Activated effector memory CD4-positive, alpha-beta T cell treated with Interleukin-2 at 50 U/mL for 16 hours (primary cell): Measurements from ENCODE around the gene SYNE1.
"Not testable (repeated sequence)": the region's sequence is repeated elsewhere in the genome, so short reads cannot be mapped to it uniquely, and the experiment has no call there.

Experiments used
- DNase-seq: peaks from one replicate; pipeline ENCODE4 v3.0.0-alpha.2; 2020

The SYNE1 gene

DNA sequence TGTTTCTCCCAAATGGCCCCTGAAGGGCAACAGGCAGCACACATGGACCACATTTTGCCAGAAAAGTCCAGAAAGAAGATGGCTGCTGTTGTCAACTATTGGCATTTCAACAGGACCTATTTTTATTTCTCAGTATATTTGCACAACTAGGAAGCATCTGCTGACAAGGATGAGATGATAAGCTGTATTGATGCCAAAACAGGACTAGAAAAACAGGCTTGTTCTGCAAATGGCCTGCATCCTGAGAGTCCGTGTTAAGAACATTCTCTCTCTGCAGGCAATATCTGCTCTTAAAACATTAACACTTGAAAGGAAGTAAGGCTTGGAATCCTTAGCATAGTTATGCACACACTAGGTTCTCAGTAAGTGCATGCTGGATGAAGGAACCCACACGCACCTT lies 546.0 kb downstream of the SYNE1 start:
- DNase-seq: no peak

DNA sequence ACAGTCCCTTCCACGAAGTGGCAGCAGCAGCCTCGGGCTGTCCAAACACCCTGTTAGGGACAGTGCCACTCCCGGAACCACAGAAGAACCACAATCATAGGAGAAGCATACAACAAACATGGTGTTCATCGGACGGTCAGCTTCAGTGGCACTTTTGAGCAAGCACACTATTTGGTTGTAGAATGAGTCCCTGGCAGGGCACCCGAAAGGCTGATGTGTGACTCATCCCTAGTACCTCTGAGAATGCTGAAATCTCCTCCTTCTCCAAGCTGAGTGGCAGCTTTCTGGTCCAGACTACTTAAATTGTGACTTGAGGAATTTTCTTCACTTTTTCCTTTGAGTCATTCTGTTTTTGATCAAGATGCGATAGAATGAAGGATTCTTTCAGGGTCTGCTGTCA lies 547.2 kb downstream of the SYNE1 start:
- no peak for DNase-seq

DNA sequence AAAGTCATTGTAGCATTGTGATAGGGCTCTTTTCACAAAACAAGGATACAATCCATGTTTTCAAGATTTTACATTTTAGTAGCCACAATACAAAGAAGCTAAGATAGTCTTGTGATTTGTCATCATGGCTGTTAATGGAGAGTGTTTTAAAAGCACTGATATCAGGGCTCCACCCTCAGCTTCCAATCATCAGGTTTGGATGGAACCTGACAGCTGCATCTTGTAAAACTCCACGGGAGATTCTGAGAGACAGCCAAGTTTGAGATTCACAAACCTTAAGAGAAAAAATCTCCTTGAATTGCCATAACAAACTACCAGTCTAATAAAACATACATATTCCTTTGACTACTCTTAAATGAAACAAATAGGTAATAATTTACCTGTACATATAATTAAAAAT lies 549.5 kb downstream of the SYNE1 start:
- no peak for DNase-seq

GRCh38 chr6:152087096-152087495 lies 550.1 kb downstream of the SYNE1 start:
- DNase-seq: no peak

GRCh38 chr6:152086223-152086873 lies 550.8 kb downstream of the SYNE1 start:
- no peak for DNase-seq

GRCh38 chr6:152085451-152085921 lies 551.7 kb downstream of the SYNE1 start:
- no peak for DNase-seq

DNA sequence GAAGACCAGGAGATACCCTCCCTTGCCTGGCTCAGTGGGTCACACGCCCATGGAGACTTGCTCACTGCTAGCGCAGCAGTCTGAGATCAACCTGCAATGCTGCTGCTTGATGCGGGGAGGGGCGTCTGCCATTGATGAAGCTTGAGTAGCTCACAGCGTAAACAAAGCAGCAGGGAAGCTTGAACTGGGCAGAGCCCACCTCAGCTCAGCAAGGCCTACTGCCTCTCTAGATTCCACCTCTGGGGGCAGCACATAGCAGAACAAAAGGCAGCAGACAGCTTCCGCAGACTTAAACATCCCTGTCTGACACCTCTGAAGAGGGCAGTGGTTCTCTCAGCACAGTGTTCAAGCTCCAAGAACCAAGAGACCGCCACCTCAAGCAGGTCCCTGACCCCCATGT lies 558.4 kb downstream of the SYNE1 start:
- DNase-seq: no peak

- DNase-seq: no peak
These were observed 559.2 kb downstream of the SYNE1 start for GRCh38 chr6:152078001-152078400.

DNA sequence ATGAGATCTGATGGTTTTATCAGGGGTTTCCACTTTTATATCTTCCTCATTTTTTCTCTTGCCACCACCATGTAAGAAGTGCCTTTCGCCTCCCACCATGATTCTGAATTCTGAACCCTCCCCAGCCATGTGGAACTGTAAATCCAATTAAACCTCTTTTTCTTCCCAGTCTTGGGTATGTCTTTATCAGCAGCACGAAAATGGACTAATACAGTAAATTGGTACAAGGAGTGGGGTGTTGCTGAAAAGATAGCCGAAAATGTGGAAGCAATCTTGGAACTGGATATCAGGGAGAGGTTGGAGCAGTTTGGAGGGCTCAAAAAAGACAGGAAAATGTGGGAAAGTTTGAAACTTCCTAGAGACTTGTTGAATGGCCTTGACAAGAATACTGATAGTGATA lies 560.9 kb downstream of the SYNE1 start:
- not testable (repeated sequence) for DNase-seq

DNA sequence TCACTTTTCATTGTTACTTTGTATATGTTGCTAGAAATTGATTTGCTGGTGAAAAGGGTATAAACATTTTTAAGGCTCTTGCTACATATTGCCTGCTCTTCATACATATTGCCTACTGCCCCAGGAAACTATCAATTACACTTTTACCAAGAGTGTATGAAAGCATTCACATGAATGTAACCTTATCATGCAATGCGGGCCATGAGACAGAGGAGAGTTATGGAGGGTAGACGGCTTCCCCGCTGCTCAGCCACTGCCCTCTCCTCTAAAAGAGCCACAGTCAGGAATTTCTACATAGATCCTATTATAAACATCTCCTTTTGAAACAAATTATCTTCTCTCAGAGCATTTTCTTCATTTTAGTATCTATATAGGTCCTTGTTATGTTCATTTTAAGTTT lies 565.3 kb downstream of the SYNE1 start:
- DNase-seq: no peak
